GM12891 (cell line): Measurements from ENCODE around the gene DOC2B.
"Not testable (repeated sequence)": the region's sequence is repeated elsewhere in the genome, so short reads cannot be mapped to it uniquely, and the experiment has no call there.

Experiments used
- DNase-seq: peaks from one replicate; pipeline ENCODE4 v3.0.0; 2011; ENCODE audit warnings: low spot score; ENCODE audit not compliant: insufficient read length
- FAIRE-seq: peaks from 2 replicates; lab custom pipeline; 2011; peaks lifted over from hg19 to GRCh38; lab: Jason Lieb, UNC
- PAX5 ChIP-seq: IDR thresholded peaks from 2 replicates; pipeline ENCODE4 v1.6.1; 2011; ENCODE audit warnings: low read length, moderate library complexity, mild to moderate bottlenecking; ENCODE audit not compliant: insufficient read depth, severe bottlenecking
- POLR2A ChIP-seq: IDR thresholded peaks from 2 replicates; pipeline ENCODE4 v1.6.1; 2011; ENCODE audit warnings: low read depth, low read length, control low read depth
- POLR2AphosphoS5 ChIP-seq: IDR thresholded peaks from 2 replicates; pipeline ENCODE4 v1.6.1; 2011; ENCODE audit warnings: low read depth, low read length, control low read depth
- POU2F2 ChIP-seq: IDR thresholded peaks from 2 replicates; pipeline ENCODE4 v1.6.1; 2011; ENCODE audit warnings: low read depth, mild to moderate bottlenecking, control low read depth, low read length, moderate library complexity
- SPI1 ChIP-seq: IDR thresholded peaks from 2 replicates; pipeline ENCODE4 v1.6.1; 2011; ENCODE audit warnings: low read depth, low read length, control low read depth
- TAF1 ChIP-seq: IDR thresholded peaks from 2 replicates; pipeline ENCODE4 v1.6.1; 2011; ENCODE audit warnings: low read depth, low read length, control low read depth

Gene DOC2B

DNA sequence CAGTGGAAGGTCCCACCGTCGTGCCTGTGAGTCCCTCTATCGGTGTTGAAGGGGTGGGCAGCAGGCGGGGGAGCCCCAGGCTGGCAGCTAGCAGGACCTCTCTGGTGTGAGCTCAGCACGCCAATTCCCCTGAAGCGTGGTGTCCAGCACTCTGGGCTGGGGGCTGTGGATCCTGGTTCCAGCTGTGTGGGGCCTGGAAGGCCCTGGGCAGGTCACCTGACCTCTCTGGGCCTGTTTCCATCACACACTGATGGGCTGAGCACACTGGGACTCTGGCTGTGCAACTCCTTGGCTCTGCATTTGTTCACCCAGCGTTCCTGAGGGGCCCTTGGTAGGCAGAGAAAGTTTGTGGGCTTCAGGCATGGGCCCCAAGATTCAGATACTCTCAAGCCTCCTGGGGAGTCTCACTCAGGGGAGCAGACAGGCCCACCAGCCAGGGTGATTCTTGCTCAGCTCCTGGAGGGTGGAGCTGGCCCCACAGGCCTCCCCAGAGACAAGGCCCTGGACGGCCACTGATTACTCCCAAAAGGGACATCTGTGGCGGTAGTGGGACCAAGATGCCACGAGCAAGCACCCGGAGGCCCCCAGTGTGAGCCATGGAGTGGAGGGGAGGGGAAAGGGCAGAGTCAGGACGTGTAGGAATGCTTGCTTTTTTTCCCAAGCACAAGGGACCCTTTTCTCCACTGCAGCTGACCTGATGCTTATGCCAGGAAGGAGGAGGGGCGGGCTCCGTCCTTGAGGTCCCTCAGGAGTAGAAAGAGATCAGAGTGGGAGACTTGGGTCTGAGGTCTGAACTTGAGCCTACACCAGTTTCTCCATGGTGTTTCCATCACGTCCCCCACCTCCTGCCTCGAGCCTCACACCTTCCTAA lies 35.5 kb downstream of the DOC2B start:
- DNase-seq (no peak), FAIRE-seq (no peak)
- TF ChIP-seq SPI1: no peak
- no peak for TF ChIP-seq PAX5
- no peak for TF ChIP-seq TAF1
- no peak for TF ChIP-seq POU2F2
- TF ChIP-seq POLR2AphosphoS5: no peak
- TF ChIP-seq POLR2A: no peak

- FAIRE-seq: no peak
- TF ChIP-seq POLR2A (no peak), SPI1 (no peak), TAF1 (no peak), POLR2AphosphoS5 (no peak), PAX5 (no peak), POU2F2 (no peak)
- no peak for DNase-seq
Measured at GRCh38 chr17:144936-145670, 36.3 kb downstream of the DOC2B start.

DNA sequence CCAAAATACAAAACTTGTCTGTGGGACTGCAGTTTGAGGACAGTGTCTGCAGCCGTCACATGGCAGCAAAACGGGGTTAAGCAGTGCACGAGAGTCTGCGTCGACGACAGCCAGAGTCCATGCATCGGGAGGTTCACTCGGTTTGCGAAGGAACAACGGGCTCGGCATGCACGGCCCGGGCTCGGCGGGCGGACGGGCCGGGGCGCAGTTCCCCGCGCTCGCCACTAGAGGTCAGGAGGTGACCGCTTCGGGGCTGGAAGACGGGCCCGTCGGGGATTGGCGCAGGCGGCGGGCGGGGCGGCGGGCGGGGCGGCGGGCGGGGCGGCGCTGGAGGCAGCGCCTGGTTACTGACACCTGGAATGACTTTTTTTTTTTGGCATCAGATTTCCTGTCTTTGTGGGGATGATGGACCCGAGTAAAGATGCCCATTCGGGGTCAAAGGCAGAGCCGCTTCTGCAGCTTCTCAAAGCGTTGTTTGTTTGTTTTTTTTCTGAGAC lies 37.6 kb downstream of the DOC2B start:
- DNase-seq (peak; percentile 96), FAIRE-seq (no peak)
- TF ChIP-seq POLR2AphosphoS5 (no peak), PAX5 (peak; percentile 3)

DNA sequence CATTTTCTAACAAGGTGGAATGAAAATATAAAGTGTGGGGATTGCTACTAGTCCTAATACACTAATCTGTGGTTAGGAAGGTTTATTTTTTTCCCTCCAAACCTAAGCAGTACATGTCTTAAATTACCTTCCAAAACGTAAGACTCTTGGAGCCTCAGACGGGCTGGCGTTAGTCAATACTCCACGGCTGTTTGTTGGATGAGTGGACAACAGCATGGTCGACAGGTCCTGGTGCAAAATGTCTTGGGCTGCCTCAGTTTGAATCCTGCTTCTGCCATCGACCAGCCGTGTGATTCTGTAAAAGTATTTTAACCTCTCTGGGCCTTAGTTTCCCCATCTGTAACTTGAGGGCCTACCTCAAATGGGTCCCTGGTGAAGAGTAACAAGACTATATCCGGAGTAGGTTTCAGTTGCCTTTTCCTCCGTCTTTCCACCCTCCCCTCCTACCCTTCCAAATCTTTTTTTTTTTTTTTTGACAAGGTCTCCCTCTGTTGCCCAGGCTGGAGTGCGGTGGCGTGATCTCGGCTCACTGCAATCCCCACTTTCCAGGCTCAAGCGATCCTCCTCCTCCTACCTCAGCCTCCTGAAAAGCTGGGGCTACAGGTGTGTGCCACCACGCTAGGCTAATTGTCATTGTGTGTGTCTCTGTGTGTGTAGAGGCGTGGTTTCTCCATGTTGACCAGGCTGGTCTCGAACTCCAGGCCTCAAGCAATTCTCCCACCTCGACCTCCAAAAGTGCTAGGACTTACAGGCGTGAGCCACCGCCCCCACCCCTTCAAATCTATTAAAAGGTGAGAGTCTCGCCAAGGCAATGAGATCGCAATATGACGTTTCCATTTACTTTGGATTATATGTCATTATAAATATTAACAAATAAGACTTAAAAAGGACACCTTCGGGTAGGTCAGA lies 38.3 kb downstream of the DOC2B start:
- no peak for DNase-seq
- TF ChIP-seq TAF1 (no peak), SPI1 (no peak), PAX5 (no peak), POLR2A (no peak)
- no peak for FAIRE-seq

DNA sequence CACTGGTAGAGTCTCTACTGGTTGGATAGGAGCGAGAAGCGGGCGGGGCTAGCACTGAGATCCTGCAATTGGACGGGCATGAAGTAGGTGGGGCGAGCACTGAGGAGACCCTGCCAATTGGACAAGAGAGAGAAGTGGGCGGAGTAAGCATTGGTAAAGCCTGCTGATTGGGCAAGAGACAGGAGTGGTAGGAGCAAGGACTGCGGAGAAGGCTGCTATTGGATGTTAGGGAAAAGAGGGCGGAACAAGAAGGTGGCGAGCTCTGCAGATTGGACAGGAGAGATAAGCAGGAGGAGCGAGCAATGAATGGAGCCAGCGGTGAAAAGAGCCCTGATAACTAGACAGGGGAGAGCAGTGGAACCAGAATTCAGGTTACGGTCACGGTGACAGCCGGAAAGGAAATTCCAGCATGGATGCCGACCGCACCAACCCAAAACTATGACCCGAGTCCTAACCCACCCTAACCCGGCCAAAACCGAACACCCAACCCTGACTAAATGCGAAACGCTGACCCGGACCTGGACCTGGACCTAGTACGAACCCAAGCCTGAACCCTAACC lies 39.3 kb downstream of the DOC2B start:
- FAIRE-seq: no peak
- no peak for TF ChIP-seq POLR2AphosphoS5
- TF ChIP-seq SPI1: no peak
- no peak for TF ChIP-seq TAF1
- no peak for TF ChIP-seq POLR2A
- no peak for TF ChIP-seq PAX5
- TF ChIP-seq POU2F2: no peak
- no peak for DNase-seq

- not testable (repeated sequence) for DNase-seq, FAIRE-seq
Measured at GRCh38 chr17:139401-140205, 41.8 kb downstream of the DOC2B start.

DNA sequence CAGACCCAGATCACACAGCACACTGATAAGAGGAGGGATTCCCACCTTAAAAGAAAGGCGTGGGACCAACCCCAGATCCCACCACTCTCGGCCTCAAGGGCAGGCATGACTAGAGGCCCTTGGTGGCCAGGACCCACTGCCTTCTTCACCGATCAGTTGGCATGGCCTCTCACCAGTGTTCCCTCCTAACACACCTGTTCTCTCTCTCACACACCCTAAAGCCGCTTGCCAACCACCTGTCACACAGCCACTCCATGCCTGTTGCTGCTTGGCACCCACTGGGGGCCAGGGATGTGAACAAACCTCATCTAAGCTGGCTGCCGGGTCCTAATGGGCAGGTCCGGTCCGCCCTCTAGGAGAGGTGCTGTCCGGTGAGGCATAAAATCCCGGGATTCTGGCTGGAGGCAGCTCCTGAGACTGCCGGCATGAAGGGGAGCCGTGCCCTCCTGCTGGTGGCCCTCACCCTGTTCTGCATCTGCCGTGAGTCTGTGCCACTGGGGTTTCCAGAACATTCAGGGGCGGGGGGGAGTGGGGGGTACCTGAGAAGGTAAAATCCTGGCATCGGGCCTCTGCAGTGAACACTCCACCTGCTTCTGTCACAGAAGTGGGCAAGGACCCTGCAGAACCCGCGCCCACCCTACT lies 44.2 kb downstream of the DOC2B start, which contains the start of gene SCGB1C2:
Gene SCGB1C2 (plus strand): TSS at position 404 of the 642 bp plus-strand sequence. CDS start 22 bp downstream, at position 426.
- not testable (repeated sequence) for FAIRE-seq, DNase-seq

GRCh38 chr17:136531-136930 lies 44.9 kb downstream of the DOC2B start:
- FAIRE-seq: not testable (repeated sequence)

GRCh38 chr17:135895-136294 lies 45.6 kb downstream of the DOC2B start:
- not testable (repeated sequence) for FAIRE-seq, DNase-seq

More at GRCh38 chr17:136531-136930, 44.9 kb downstream of the DOC2B start:
- DNase-seq: not testable (repeated sequence)

GRCh38 chr17:135022-135421 lies 46.4 kb downstream of the DOC2B start:
- FAIRE-seq, DNase-seq: not testable (repeated sequence)

- FAIRE-seq, DNase-seq: not testable (repeated sequence)
Measured at GRCh38 chr17:134332-134785, 47.1 kb downstream of the DOC2B start.

GRCh38 chr17:133932-134331 lies 47.5 kb downstream of the DOC2B start:
- not testable (repeated sequence) for DNase-seq, FAIRE-seq

- not testable (repeated sequence) for DNase-seq, FAIRE-seq
Measured at GRCh38 chr17:118339-118917, 63.0 kb downstream of the DOC2B start.
